ENCODE measurements around the gene MYOG. TPM values are rescaled to one million over a fixed set of nuclear protein-coding genes. Genes with fewer than 3 reads are reported as not detected.

The MYOG gene
- total RNA-seq, 1 donor from 2014 or later: not detected

DNA sequence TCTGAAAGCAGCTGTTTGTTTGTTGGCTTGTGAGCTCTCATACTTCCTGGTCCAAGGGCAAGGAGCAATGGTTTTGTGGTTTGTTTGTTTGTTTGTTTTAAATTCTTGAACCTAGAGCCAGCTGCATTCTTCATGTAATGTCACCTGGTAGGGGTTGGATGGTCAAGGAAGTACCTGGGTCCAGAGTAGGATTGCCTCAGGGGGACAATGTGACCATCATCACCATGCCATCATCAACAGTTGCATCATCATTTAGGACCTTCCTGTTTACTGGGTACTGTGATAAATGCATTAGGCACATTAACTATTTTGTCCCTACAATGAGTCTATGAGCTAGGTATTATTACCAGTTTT, 14.7 kb upstream of the MYOG start:
- no peak overlapping the region for H3K4me3 Mint-ChIP-seq
- no peak for TF ChIP-seq CTCF (IDR thresholded peaks at IDR 0.05; ENCODE audit: unreplicated experiment)
- H3K4me1 Mint-ChIP-seq: no peaks in the 10 kb centered on the region
- no peak for DNase-seq (ENCODE audit: low spot score in 2 of 2, unreplicated experiment in 2 of 2)
- peaks cover 21% of the 10 kb centered on the region for H3K9me3 Mint-ChIP-seq
- no peaks in the 10 kb centered on the region for H3K36me3 Mint-ChIP-seq
- H3K27ac Mint-ChIP-seq: no peak overlapping the region
- H3K27me3 Mint-ChIP-seq (ENCODE audit: low read depth): peaks cover 6% of the 10 kb centered on the region

DNA sequence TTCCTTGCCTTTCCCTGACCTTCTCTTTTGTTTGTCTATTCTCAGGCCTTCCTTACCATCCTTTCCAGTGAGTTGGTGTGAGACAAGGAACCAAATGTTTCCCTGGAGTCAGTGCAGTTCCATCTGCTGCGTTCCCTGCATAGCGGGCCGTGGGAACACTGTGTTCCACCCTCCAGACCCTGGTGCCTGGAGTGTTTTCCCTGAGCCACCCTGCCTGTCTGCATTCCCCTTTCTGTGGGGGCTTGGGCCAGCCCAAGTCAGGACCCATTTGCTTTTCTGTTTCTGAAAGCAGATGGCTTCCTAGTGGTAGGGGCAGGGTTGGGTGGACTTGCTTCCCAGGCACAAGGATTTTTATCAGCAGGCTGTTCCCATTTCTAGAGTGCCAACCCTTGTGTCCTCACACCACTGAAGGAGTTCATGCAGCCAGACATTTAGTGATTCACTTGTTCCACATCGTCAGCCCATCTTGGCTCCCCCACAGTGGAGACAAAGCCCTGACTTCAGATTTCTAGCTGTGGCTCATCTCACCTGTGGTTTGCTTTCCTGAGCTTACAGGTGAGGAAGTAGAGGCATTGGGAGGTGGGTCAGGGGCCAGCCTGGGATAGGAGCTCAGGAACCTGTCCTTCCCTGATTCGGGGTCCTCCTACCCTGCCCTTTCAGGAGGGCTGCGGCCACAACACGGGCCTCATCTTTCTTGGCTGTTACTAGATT, 14.1 kb upstream of the MYOG start:
- Mint-ChIP-seq H3K27ac (no peak overlapping the region), H3K9me3 (peaks cover 21% of the 10 kb centered on the region), H3K36me3 (no peaks in the 10 kb centered on the region)

DNA sequence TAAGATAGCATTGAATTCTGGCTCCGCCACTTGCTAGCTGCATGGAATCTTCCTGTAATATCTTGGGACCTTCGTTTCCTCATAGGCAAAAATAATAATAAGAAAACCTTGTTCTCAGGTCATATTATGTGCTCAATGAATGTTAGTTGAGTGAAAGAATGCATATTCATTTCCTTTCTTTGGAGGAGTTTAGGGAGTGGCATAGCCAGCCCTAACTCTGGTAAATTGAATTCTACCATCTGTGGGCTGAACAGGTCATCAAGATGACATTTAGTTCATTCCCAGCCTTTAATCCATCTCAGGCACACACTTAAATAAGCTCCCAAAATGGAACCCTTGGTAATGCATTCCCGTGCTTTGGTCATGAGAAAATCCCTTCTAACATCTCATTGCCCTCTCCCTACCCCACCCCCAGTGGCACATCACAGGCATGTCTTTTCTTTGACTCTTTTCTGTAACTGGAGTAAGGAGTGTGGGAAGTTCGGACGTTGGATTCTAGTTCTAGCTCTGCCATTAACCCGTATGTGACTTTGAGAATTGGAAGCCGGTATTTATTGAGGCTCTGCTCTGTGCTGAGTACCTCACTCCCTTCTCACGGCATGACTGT, 13.2 kb upstream of the MYOG start:
- no peak for DNase-seq (ENCODE audit: low spot score in 2 of 2, unreplicated experiment in 2 of 2)
- peaks cover 28% of the 10 kb centered on the region for H3K9me3 Mint-ChIP-seq
- no peaks in the 10 kb centered on the region for H3K4me1 Mint-ChIP-seq
- H3K27ac Mint-ChIP-seq: no peak overlapping the region
- TF ChIP-seq CTCF (IDR thresholded peaks at IDR 0.05; ENCODE audit: unreplicated experiment): no peak
- peaks cover 3% of the 10 kb centered on the region for H3K27me3 Mint-ChIP-seq (ENCODE audit: low read depth)
- peaks cover 5% of the 10 kb centered on the region for H3K36me3 Mint-ChIP-seq
- H3K4me3 Mint-ChIP-seq: no peak overlapping the region

More for the DNA sequence above, 14.1 kb upstream of the MYOG start:
- no peak overlapping the region for H3K4me3 Mint-ChIP-seq
- no peak for TF ChIP-seq CTCF (IDR thresholded peaks at IDR 0.05; ENCODE audit: unreplicated experiment)
- H3K27me3 Mint-ChIP-seq (ENCODE audit: low read depth): peaks cover 3% of the 10 kb centered on the region
- DNase-seq (ENCODE audit: low spot score in 2 of 2, unreplicated experiment in 2 of 2): no peak
- no peaks in the 10 kb centered on the region for H3K4me1 Mint-ChIP-seq

GRCh38 chr1:203098445-203098844, 12.6 kb upstream of the MYOG start:
- Mint-ChIP-seq H3K36me3 (peaks cover 5% of the 10 kb centered on the region), H3K27me3 (ENCODE audit: low read depth) (peaks cover 3% of the 10 kb centered on the region), H3K9me3 (peaks cover 28% of the 10 kb centered on the region), H3K4me3 (no peak overlapping the region), H3K4me1 (no peaks in the 10 kb centered on the region), H3K27ac (no peak overlapping the region)
- DNase-seq (ENCODE audit: low spot score in 2 of 2, unreplicated experiment in 2 of 2): no peak
- no peak for TF ChIP-seq CTCF (IDR thresholded peaks at IDR 0.05; ENCODE audit: unreplicated experiment)

- peaks cover 5% of the 10 kb centered on the region for H3K36me3 Mint-ChIP-seq
- peaks cover 5% of the 10 kb centered on the region for H3K27me3 Mint-ChIP-seq (ENCODE audit: low read depth)
- no peak overlapping the region for H3K27ac Mint-ChIP-seq
- H3K9me3 Mint-ChIP-seq: peaks cover 31% of the 10 kb centered on the region
- H3K4me1 Mint-ChIP-seq: no peaks in the 10 kb centered on the region
- H3K4me3 Mint-ChIP-seq: no peak overlapping the region
- no peak for DNase-seq (ENCODE audit: low spot score in 2 of 2, unreplicated experiment in 2 of 2)
- TF ChIP-seq CTCF (IDR thresholded peaks at IDR 0.05; ENCODE audit: unreplicated experiment): no peak
Observed at GRCh38 chr1:203097001-203097400, 11.2 kb upstream of the MYOG start.

All from mesothelial cell of epicardium (in vitro differentiated cells).